Caco-2 (cell line): Measurements from ENCODE around the gene HDAC9. TPM values are rescaled to one million over a fixed set of nuclear protein-coding genes. Genes with fewer than 3 reads are reported as not detected.
"Not testable (repeated sequence)": the region's sequence is repeated elsewhere in the genome, so short reads cannot be mapped to it uniquely, and the experiment has no call there.

Source experiments
- BruUV-seq: library from RNA; stranded (reverse); fragments of 400-500 nt; replicated peaks from 2 replicates; lab custom pipeline; 2021; lab: Mats Ljungman, UMichigan
- CTCF ChIA-PET: fragments of 300-600 bp; sonication (Branson Sonifier 250); formaldehyde crosslinking; loops from one replicate; lab custom pipeline; 2022; ENCODE audit warnings: antibody characterized with exemption; lab: Charles Lee
- POLR2A ChIA-PET: fragments of 300-600 bp; sonication (Branson Sonifier 250); formaldehyde crosslinking; loops from one replicate; lab custom pipeline; 2022; ENCODE audit warnings: antibody characterized with exemption; lab: Charles Lee
- DNase-seq, 2 experiments: peaks; one replicate each; pipeline versions ENCODE4 v3.0.0 to v3.0.0-alpha.2; 2020 to 2022
- H3K27me3 ChIP-seq: replicated peaks from 2 replicates; pipeline ENCODE4 v1.6.0; 2011; ENCODE audit warnings: low read length; ENCODE audit not compliant: control insufficient read depth, insufficient read depth
- H3K36me3 ChIP-seq: 2 replicates; pipeline ENCODE4 v1.5.1; 2011; ENCODE audit warnings: low read length; ENCODE audit not compliant: control insufficient read depth, insufficient read depth
- H3K4me1 ChIP-seq: fragments of 250-450 bp; sonication (Bioruptor Pico); 2 replicates; pipeline ENCODE4 v1.5.1; 2020; ENCODE audit warnings: mild to moderate bottlenecking
- H3K4me3 ChIP-seq: 2 replicates; pipeline ENCODE4 v1.5.1; 2011; ENCODE audit warnings: low read depth, mild to moderate bottlenecking, control low read depth, low read length
- H3K9me3 ChIP-seq: fragments of 250-450 bp; sonication (Bioruptor Pico); 2 replicates; pipeline ENCODE4 v1.5.1; 2020; ENCODE audit warnings: mild to moderate bottlenecking, moderate library complexity
- H3K27ac Mint-ChIP-seq: one replicate; pipeline ENCODE4 v1.8.0; 2022; ENCODE audit warnings: mixed read lengths; ENCODE audit not compliant: unreplicated experiment
- H3K27me3 Mint-ChIP-seq: one replicate; pipeline ENCODE4 v1.8.0; 2022; ENCODE audit warnings: mixed read lengths; ENCODE audit not compliant: insufficient read depth, unreplicated experiment
- H3K36me3 Mint-ChIP-seq: one replicate; pipeline ENCODE4 v1.8.0; 2022; ENCODE audit warnings: mild to moderate bottlenecking, mixed read lengths; ENCODE audit not compliant: insufficient read depth, unreplicated experiment
- H3K4me1 Mint-ChIP-seq: one replicate; pipeline ENCODE4 v1.8.0; 2022; ENCODE audit warnings: low read depth, mixed read lengths; ENCODE audit not compliant: unreplicated experiment
- H3K4me3 Mint-ChIP-seq: one replicate; pipeline ENCODE4 v1.8.0; 2022; ENCODE audit warnings: mild to moderate bottlenecking, moderate library complexity, mixed read lengths; ENCODE audit not compliant: unreplicated experiment
- H3K9me3 Mint-ChIP-seq: one replicate; pipeline ENCODE4 v1.8.0; 2022; ENCODE audit warnings: mixed read lengths; ENCODE audit not compliant: unreplicated experiment
- CTCF ChIP-seq, 2 experiments: fragments of 200-600 bp in 1 of 2; IDR thresholded peaks; 1 replicate in 1 of 2; 2 replicates in 1 of 2; pipeline versions ENCODE4 v1.5.1 to v1.8.0; 2011 to 2022; ENCODE audit warnings: antibody characterized with exemption in 1 of 2, control low read depth in 1 of 2, inconsistent platforms in 1 of 2, low read depth in 1 of 2, low read length in 1 of 2, mild to moderate bottlenecking in 1 of 2, moderate library complexity in 1 of 2; ENCODE audit not compliant: insufficient read depth in 1 of 2, severe bottlenecking in 1 of 2, unreplicated experiment in 1 of 2
- intact Hi-C: fragments of 100-400 bp; cut with micrococcal nuclease; formaldehyde crosslinking; loops from one replicate; pipeline ENCODE4 v1.10.0; 2022; ENCODE audit not compliant: unreplicated experiment
- total RNA-seq: library from RNA; stranded (reverse); gene quantifications from 2 replicates; pipeline ENCODE4 v1.2.3, GENCODE V29; 2022

Gene HDAC9
- total RNA-seq, 1 experiment from 2014 or later = 0.27 TPM

- POLR2A ChIA-PET = no interaction called here
- H3K9me3 ChIP-seq = no peaks in the 10 kb centered on the region
- no peaks in the 10 kb centered on the region for H3K9me3 Mint-ChIP-seq
- peaks cover 7% of the 10 kb centered on the region for H3K27me3 Mint-ChIP-seq
- H3K4me1 Mint-ChIP-seq = no peaks in the 10 kb centered on the region
- no peaks in the 10 kb centered on the region; the same call in 1 of the 2 replicates for H3K27me3 ChIP-seq
- H3K36me3 ChIP-seq = no peaks in the 10 kb centered on the region
- H3K27ac Mint-ChIP-seq = no peak overlapping the region
- intact Hi-C loops = no loop called here
- DNase-seq = no peak
- CTCF ChIA-PET = no interaction called here
- no TSS peak for BruUV-seq
- no peak for TF ChIP-seq CTCF (IDR thresholded peaks at IDR 0.05; ENCODE audit: insufficient read depth in 1 of 2, low read depth in 1 of 2, low read length in 1 of 2, severe bottlenecking in 1 of 2, unreplicated experiment in 1 of 2)
- no peaks in the 10 kb centered on the region for H3K36me3 Mint-ChIP-seq
- H3K4me1 ChIP-seq = no peaks in the 10 kb centered on the region; the same call in 1 of the 2 replicates
- H3K4me3 ChIP-seq = no peak overlapping the region
- H3K4me3 Mint-ChIP-seq = no peak overlapping the region
Measured at GRCh38 chr7:18965657-18966056, 470.1 kb downstream of the HDAC9 start.

- H3K9me3 Mint-ChIP-seq, H3K27me3 Mint-ChIP-seq, BruUV-seq, H3K4me1 Mint-ChIP-seq, H3K4me3 ChIP-seq, H3K4me1 ChIP-seq, intact Hi-C loops, H3K4me3 Mint-ChIP-seq, H3K36me3 Mint-ChIP-seq, POLR2A ChIA-PET, H3K27me3 ChIP-seq, DNase-seq, CTCF ChIA-PET, H3K27ac Mint-ChIP-seq, H3K9me3 ChIP-seq, H3K36me3 ChIP-seq: not testable (repeated sequence)
Measured at GRCh38 chr7:18967755-18968154, 472.2 kb downstream of the HDAC9 start.

GRCh38 chr7:18971839-18972238, 476.3 kb downstream of the HDAC9 start:
- Histone ChIP-seq H3K27me3 (no peaks in the 10 kb centered on the region), H3K4me3 (no peak overlapping the region), H3K4me1 (no peaks in the 10 kb centered on the region; the same call in 1 of the 2 replicates), H3K36me3 (no peaks in the 10 kb centered on the region), H3K9me3 (no peaks in the 10 kb centered on the region)
- H3K4me3 Mint-ChIP-seq = no peak overlapping the region
- no peaks in the 10 kb centered on the region for H3K4me1 Mint-ChIP-seq
- BruUV-seq = no TSS peak
- H3K27me3 Mint-ChIP-seq = peaks cover 7% of the 10 kb centered on the region
- TF ChIP-seq CTCF (IDR thresholded peaks at IDR 0.05; ENCODE audit: insufficient read depth in 1 of 2, low read depth in 1 of 2, low read length in 1 of 2, severe bottlenecking in 1 of 2, unreplicated experiment in 1 of 2) = no peak
- H3K27ac Mint-ChIP-seq = no peak overlapping the region
- CTCF ChIA-PET = no interaction called here
- intact Hi-C loops = no loop called here
- H3K36me3 Mint-ChIP-seq = no peaks in the 10 kb centered on the region
- POLR2A ChIA-PET = no interaction called here
- no peak for DNase-seq
- H3K9me3 Mint-ChIP-seq = peaks cover 9% of the 10 kb centered on the region

GRCh38 chr7:18974803-18975202, 479.3 kb downstream of the HDAC9 start:
- no TSS peak for BruUV-seq
- H3K4me3 ChIP-seq = no peak overlapping the region
- intact Hi-C loops = no loop called here
- DNase-seq = no peak
- no peak for TF ChIP-seq CTCF (IDR thresholded peaks at IDR 0.05; ENCODE audit: insufficient read depth in 1 of 2, low read depth in 1 of 2, low read length in 1 of 2, severe bottlenecking in 1 of 2, unreplicated experiment in 1 of 2)
- no peak overlapping the region for H3K4me3 Mint-ChIP-seq
- H3K9me3 ChIP-seq = no peaks in the 10 kb centered on the region
- ChIA-PET POLR2A (no interaction called here), CTCF (no interaction called here)
- no peaks in the 10 kb centered on the region for H3K27me3 ChIP-seq
- H3K4me1 Mint-ChIP-seq = no peaks in the 10 kb centered on the region
- peaks cover 9% of the 10 kb centered on the region for H3K9me3 Mint-ChIP-seq
- no peaks in the 10 kb centered on the region; the same call in 1 of the 2 replicates for H3K4me1 ChIP-seq
- H3K27ac Mint-ChIP-seq = no peak overlapping the region
- no peaks in the 10 kb centered on the region for H3K36me3 ChIP-seq
- no peaks in the 10 kb centered on the region for H3K36me3 Mint-ChIP-seq
- no peaks in the 10 kb centered on the region for H3K27me3 Mint-ChIP-seq
